NCI-H2107 treated with DMSO at 0.1 percent for 48 hours (cell line): ENCODE data around the gene KCND3.

ENCODE experiments used
- DNase-seq: peaks from one replicate; lab custom pipeline; 2025; ENCODE audit not compliant: unreplicated experiment; lab: John Stamatoyannopoulos, UW

The KCND3 gene

GRCh38 chr1:111988743-111989453 lies 570 bp downstream of the KCND3 start:
- no peak for DNase-seq

DNA sequence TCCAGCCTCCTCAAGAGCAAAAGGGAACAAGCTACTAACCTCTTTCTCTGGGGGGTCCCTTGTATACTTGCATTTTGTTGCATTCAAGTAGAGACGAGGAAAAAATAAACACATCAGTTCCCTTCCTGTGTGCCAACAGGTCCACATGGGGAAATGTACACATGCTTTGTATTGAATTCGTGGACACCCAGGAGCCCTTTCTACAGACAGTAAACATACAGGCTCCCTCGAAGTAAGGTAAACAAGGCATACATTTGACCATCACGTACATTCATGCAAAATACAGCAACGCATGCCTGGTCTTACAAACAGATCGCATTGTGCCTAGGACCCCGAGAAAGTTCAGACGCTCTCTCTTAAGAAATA lies 1.1 kb downstream of the KCND3 start:
- no peak for DNase-seq

DNA sequence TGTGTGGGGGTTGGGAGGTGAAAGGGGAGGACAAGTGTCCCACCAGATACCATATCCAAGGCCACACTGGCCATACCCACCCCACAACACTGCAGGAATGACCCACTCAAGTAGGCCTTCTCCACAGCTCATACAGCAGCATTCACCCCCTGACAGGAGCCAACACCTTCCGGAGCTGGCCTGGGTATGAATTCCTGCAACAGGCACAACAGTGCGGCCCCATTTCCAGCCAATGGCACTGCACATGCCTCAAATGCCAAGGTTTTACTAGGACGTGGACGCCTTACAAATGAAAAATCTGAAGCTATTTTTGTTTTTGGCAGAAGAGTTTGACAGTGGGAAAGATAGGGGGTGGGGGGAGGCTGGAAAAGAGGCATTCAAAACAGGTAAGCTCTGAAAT lies 2.0 kb downstream of the KCND3 start:
- DNase-seq, result no peak

GRCh38 chr1:111983500-111983899 lies 6.0 kb downstream of the KCND3 start:
- DNase-seq, result no peak

DNA sequence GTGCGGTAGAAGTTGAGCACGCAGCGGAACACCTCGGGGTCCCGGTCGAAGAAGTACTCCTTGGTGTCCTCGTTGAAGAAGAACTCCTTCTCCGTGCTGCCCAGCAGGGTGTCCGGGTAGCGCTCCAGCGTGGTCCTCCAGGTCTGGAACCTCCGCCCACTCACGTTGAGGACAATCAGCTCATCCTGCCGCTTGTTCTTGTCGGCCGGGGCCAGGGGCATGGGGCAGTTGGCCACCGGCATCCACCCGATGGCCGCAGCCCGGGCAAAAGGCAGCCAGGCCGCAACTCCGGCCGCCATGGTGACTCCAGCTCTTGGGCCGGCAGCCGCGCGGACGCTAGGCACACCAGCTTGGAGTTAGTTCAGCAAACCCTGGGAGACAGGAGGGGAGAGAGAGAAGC lies 7.0 kb downstream of the KCND3 start:
- no peak for DNase-seq

DNA sequence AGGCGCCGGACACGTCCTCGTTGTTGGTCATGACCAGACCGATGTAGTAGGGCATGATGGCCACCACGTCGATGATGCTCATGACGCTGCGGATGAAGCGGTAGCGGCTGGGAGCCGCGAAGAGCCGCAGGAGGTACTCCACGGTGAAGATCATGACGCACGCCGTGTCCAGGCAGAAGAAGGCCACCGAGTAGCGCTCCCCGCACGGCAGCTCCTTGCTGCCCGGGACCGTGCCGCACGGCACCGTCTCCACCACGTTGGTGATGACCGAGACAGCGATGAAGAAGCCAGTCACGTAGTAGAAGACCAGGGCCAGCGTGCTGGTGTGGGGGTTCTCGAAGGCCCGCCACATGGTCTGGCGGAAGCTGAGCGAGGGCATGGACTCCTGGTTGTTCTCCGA lies 7.6 kb downstream of the KCND3 start:
- no peak for DNase-seq

DNA sequence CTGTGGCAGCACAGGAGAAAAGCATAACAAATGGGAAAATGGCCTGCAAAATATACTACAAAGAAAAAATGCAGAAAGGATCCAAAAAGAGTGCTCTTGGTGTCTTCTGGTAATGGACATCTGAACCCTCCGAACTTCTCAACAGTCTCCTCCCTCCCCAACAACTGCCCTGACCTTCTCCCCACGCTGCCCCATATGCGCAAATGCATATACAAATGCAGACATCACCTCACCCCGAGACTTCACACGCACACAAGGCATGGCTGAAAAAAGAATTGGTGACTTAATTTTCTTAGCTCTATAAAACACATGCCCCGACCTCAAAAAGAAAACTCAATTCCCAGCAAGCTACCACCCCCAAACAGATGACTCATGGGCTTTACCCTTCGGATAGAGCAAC lies 8.4 kb downstream of the KCND3 start:
- no peak for DNase-seq

- no peak for DNase-seq
Observed at GRCh38 chr1:111980686-111981085, 8.8 kb downstream of the KCND3 start.

- DNase-seq, result no peak
Observed at GRCh38 chr1:111978695-111979094, 10.8 kb downstream of the KCND3 start.

DNA sequence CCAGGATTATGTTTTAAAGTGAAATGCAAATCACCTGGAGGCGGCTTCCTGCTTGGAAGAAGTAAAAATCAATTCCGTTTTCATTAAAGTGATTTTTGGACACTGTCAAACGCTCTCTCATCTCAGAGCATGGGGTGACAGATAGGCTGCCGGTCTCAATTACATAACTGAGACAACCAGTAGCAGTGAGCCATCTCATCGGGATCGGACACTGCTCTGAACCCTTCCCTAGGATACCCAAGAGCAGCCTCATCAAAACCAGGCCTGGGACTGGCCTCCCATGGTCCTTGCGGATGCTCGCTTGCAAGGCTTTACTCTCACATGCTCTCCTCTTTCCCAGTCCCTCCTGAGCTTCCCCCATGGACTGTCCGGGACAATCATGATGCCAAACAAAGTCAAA lies 12.1 kb downstream of the KCND3 start:
- peak; percentile 73 for DNase-seq

GRCh38 chr1:111976842-111977241 lies 12.6 kb downstream of the KCND3 start:
- DNase-seq, result no peak

DNA sequence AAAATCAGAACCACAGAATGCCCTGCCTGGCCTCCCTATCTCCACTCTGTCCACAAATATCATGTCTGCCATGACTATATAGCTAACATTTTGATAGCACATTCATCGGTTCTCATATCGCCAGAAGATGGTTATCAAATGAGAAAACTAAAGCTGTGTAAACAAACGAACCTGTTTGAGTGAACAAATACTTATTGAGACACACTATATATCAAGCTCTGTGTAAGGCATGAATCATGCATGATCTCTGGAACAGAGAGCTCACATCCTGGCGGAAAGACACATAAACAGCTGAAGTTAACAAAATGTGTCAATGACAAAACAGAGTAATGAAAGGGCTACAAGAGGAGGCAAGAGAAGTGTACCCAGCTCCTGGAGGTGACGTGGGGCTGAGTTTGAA lies 13.1 kb downstream of the KCND3 start:
- DNase-seq, result no peak

DNA sequence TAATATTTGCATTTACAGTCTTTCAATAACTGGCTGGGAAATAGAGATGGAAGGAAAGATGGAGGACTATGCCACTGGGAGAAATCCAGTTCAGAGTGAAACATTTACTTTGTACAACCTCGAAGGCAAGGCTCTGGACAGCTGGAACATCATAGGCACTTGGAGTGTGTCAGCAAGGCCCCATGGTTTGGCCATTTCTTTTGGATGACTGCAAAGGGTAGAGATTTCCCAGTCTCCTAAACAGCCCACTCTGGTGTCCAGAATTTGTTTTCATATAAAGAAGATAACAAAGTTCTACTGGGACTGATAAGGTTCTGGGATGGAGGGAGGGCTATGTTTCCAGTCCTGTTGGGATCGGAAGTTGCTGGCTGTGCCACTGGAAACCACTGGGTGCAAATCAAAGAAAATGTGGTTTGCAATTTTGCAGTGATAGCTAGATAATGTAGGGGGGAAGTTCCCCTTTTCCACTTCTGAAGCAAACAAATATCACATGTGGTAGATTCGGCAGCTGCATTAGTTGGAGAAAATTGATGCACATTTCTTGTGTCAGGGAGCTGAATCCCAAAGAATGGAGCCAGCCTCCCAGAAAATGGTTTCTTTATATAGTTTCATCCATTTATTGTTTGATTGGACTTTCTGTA lies 16.2 kb downstream of the KCND3 start:
- no peak for DNase-seq

- DNase-seq, result no peak
Observed at GRCh38 chr1:111971396-111971795, 18.1 kb downstream of the KCND3 start.

DNA sequence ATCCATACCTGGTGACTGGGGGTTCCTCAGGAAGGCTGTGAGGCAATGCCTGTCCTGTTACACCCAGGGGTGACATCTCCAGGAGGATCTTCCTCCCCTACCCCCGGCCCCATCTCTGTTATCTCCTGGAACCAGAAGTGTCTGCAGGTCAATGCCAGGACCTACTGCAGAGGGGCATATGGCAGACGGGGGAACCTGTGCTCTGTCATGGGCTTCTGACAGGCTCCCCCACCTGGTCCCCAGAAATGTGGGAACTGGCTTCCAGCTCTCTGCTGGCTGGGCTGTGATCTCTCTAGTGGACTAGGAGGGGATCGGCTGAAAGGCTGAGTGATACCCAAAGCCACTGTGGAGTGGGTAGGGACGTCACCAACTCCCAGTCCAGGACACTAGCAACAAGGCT lies 21.0 kb downstream of the KCND3 start:
- DNase-seq, result no peak

GRCh38 chr1:111967886-111968285 lies 21.6 kb downstream of the KCND3 start:
- DNase-seq, result no peak

DNA sequence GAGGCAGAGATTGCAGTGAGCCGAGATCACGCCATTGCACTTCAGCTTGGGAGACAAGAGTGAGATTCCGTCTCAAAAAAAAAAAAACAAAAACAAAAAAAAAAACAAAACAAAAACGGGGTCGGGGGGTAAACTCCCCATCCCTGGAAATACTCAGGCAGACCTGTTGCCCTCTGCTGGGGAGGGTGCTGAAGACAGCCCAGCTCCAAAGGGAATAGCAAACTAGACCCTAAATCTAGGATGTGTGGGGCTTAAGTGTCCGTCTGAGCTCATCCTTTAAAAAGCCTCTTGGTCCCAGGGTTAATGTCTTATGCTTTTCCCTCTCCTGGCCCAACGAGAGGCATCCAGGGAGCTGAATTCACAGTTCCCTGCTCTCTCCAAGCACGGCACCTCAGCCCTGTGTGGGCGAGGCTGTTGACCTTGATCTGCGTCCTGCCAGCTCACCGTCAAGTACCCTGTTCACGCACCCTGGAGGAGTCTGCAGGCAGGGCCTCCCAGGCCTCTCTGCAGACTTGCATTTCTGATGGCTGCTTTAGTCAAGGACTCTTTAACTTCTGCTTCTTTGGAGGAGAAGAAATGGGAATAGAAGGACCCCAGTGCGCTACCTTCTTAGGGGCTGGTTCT lies 22.3 kb downstream of the KCND3 start:
- no peak for DNase-seq

DNA sequence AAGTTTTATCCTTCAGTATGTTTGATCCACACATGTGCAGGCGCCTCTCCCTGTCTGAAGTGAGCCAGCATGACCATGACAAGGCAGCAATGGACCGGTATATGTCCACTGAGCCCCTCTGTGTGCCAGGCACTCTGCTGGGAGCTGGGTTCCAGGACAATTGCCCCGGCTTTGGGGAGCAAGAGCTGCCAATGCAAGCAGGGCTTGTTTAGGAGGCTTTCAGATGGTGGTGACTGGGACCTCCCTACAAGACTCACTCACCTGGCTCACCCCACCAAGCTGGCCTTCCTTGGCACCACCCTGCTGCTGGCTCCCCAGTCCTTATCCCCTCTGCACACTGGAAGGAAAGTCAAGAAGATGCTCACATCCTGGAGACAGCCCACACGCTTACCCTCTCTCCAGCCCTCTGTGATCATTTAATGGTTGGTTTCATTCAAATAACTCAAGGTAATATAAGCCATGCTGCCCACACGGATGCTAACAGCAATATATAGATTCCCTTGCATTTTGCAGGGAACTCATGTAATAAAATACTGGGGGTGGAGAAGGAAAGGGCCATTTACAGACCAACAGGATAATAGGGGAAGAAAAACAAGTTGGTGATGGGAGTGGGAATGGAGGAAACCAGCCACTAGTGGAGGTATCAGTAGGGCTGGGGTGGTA lies 23.6 kb downstream of the KCND3 start:
- no peak for DNase-seq

DNA sequence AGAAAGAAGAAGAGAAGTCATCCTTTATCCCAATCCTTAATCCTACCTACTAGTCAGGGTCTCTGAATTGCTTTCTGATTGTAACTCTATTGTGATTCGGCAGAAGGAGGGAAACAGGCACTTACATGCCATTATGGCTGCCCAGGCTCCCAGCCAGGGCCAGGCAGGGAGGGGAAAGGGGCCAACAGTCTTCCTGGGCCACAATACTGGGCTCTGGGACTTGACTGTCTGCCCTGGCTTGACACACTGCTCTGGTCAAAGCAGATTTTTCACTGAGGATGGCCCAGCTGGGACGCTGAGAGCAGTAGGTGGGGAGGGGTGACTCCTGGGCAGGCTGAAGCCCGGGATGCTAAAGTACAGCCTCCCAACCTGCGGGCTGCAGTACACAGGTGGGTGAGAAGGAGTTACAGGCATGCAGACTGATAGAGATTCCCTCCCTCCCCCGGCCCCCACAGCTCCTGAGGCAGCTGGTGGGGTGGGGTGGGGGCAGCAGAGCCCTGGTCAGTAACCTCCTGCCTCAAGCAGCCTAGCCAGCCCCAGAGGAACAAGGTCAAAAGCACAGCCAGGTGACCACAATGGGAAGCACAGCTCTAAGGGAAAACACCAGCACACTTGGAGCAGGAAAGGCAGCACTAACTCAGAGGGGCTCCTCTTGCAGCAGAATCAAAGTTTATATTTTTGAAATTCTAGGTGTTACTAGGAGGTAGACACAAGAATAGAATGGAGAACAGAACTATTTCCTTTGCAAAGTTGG lies 25.3 kb downstream of the KCND3 start:
- no peak for DNase-seq

DNA sequence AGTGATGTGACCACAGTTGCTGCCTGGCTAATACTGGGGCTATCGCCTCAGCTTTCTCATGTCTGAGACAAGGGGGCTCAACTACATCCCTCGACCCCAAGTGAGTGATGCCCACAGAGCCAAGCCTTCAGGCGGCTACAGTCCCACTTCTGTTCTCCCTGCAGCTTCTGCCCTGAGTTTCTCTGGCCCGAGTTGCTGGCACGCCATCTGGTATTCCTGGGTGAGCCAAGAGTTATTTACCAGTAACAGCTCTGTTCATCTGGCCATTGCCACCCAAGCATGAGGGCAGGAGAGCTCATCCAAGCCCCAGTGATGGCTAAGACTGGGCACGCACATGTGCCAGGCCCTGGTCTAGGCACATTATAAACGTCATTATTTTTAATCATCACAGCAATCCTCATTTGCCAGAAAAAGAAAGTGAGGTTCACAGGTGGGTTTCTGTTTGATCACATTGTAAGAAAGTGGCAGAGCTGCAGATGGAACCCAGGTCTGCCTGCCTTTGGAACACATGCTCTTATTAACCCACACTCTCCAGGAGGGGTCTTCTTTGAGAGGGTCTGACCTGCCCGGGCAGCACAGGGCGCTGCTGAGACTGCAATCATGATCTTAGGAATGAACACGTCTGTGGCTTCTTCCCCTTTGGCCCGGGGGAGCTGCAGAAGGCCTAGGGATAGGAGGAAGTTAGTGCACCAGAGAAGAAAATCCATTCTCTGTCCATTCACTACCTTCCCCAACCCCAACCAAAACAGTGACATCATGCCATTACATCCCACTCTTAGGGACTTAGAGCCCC lies 27.5 kb downstream of the KCND3 start:
- DNase-seq, result no peak

GRCh38 chr1:111961016-111961415 lies 28.5 kb downstream of the KCND3 start:
- no peak for DNase-seq
